Activated naive CD4-positive, alpha-beta T cell (primary cell): ENCODE results near the gene POLE2.
"Not testable (repeated sequence)": the region's sequence is repeated elsewhere in the genome, so short reads cannot be mapped to it uniquely, and the experiment has no call there.

Experiments used
- DNase-seq, 4 experiments: peaks; one replicate each; lab custom pipeline; 2025; lab: John Stamatoyannopoulos, UW

The POLE2 gene

GRCh38 chr14:49687942-49688700 is at the start of gene POLE2:
POLE2 (minus strand) TSS chr14:49688214; CDS start chr14:49688203, 11 bp downstream.
- DNase-seq = peak; percentile 45 to 67 (median 58)

GRCh38 chr14:49735669-49736068 is 47.7 kb upstream of the POLE2 start:
- DNase-seq = not testable (repeated sequence)

- no peak for DNase-seq
Observed at GRCh38 chr14:49733836-49734235, 45.8 kb upstream of the POLE2 start.

GRCh38 chr14:49732896-49733295 is 44.9 kb upstream of the POLE2 start:
- no peak for DNase-seq

- no peak for DNase-seq
Observed at GRCh38 chr14:49727171-49727570, 39.2 kb upstream of the POLE2 start.

GRCh38 chr14:49721733-49722435 is 33.9 kb upstream of the POLE2 start:
- not testable (repeated sequence) for DNase-seq

GRCh38 chr14:49720744-49721143 is 32.7 kb upstream of the POLE2 start:
- DNase-seq = no peak

- not testable (repeated sequence) for DNase-seq
Observed at GRCh38 chr14:49710993-49711392, 23.0 kb upstream of the POLE2 start.

- not testable (repeated sequence) for DNase-seq
Observed at GRCh38 chr14:49704471-49704870, 16.5 kb upstream of the POLE2 start.

- DNase-seq = no peak
Observed at GRCh38 chr14:49703965-49704364, 16.0 kb upstream of the POLE2 start.

- DNase-seq = no peak
Observed at GRCh38 chr14:49702725-49703124, 14.7 kb upstream of the POLE2 start.

- not testable (repeated sequence) for DNase-seq
Observed at GRCh38 chr14:49693735-49694124, 5.7 kb upstream of the POLE2 start.

- peak; percentile 12 to 75 (median 51) for DNase-seq
Observed at GRCh38 chr14:49692811-49693734, 5.1 kb upstream of the POLE2 start, which contains the start of gene KLHDC1. KLHDC1 (plus strand) TSS chr14:49693120; CDS start chr14:49693195, 75 bp downstream.

- no peak for DNase-seq
Observed at GRCh38 chr14:49692193-49692757, 4.3 kb upstream of the POLE2 start.

GRCh38 chr14:49691031-49691430 is 3.0 kb upstream of the POLE2 start:
- DNase-seq = no peak

- DNase-seq = no peak
Observed at GRCh38 chr14:49688701-49689030, 652 bp upstream of the POLE2 start.

GRCh38 chr14:49686425-49686824 is 1.6 kb downstream of the POLE2 start:
- no peak for DNase-seq

- no peak for DNase-seq
Observed at GRCh38 chr14:49679271-49679670, 8.7 kb downstream of the POLE2 start.

GRCh38 chr14:49677643-49678042 is 10.4 kb downstream of the POLE2 start:
- DNase-seq = no peak

GRCh38 chr14:49673586-49673985 is 14.4 kb downstream of the POLE2 start:
- DNase-seq = no peak

GRCh38 chr14:49670475-49670874 is 17.5 kb downstream of the POLE2 start:
- DNase-seq = no peak
